Prostate gland (tissue), 2 donors: ENCODE results near the gene GLUD2.

Source experiments
- POLR2A ChIP-seq: fragments of 450-650 bp; IDR thresholded peaks from one replicate; pipeline ENCODE4 v1.6.1; 2016; ENCODE audit warnings: antibody characterized with exemption, mild to moderate bottlenecking
- POLR2AphosphoS5 ChIP-seq: sonication (generic); formaldehyde crosslinking; IDR thresholded peaks from one replicate; pipeline ENCODE4 v1.6.1; 2017; ENCODE audit warnings: antibody characterized with exemption
- TF ChIP-seq, protein P1 (sequence below), 4 experiments: fragments of 200-600 bp in 2 of 4; fragments of 450-650 bp in 2 of 4; sonication (generic) in 2 of 4; IDR thresholded peaks; 1 replicate in 3 of 4; 2 replicates in 1 of 4; pipeline ENCODE4 v1.5.1; 2016 to 2019; ENCODE audit warnings: antibody characterized with exemption in 4 of 4, mild to moderate bottlenecking in 2 of 4, moderate library complexity in 2 of 4

DNA sequence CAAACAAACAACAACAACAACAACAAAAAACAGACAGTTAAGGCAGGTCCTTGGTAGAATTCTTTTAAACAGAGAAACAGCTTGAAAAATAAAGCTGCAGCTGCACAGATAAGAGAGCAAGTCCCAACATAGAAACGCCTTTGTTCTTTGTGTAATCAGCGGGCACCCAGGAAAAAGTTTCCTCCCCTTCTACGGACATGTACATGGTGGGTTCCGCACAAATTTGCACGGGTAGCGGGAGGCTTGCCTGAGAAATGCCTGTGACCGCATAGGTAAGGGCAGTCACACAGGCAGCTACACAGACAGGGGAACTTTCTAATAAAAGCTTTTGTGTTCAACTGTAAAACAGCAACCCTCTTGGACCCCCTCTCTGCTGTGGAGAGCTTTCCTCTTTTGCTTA lies 36.2 kb upstream of the GLUD2 start:
- no peak for TF ChIP-seq POLR2A
- TF ChIP-seq, protein P1, sequence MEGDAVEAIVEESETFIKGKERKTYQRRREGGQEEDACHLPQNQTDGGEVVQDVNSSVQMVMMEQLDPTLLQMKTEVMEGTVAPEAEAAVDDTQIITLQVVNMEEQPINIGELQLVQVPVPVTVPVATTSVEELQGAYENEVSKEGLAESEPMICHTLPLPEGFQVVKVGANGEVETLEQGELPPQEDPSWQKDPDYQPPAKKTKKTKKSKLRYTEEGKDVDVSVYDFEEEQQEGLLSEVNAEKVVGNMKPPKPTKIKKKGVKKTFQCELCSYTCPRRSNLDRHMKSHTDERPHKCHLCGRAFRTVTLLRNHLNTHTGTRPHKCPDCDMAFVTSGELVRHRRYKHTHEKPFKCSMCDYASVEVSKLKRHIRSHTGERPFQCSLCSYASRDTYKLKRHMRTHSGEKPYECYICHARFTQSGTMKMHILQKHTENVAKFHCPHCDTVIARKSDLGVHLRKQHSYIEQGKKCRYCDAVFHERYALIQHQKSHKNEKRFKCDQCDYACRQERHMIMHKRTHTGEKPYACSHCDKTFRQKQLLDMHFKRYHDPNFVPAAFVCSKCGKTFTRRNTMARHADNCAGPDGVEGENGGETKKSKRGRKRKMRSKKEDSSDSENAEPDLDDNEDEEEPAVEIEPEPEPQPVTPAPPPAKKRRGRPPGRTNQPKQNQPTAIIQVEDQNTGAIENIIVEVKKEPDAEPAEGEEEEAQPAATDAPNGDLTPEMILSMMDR (IDR thresholded peaks at IDR 0.05), result no peak
- TF ChIP-seq POLR2AphosphoS5, result no peak
